GM21390 (cell line): ENCODE data around the gene SAP30L.

Experiments used
- ATAC-seq: cut with Tn5 transposase; IDR thresholded peaks from one replicate; pipeline ENCODE4 v1.9.1; 2021; ENCODE audit not compliant: unreplicated experiment

Gene SAP30L

DNA sequence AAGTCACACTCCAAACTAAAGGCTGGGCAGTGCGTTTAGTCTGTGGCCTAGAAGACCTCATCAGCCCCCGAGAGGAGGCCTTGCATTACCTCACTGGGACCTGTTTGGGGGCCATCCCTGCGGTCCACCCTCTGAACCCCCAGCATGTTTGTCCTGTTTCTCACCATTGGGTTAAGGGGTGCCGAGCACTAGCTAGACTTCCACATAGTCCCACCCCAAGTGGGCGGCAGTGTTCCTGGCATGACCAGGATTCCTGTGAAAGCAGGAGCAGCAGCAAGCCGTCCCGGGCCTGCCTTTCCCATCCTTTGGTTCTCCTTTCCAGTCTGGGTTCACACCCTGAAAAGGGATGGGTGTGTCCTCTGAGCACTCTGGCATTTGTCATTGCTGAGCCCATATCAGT is 26.6 kb upstream of the SAP30L start:
- no peak for ATAC-seq

DNA sequence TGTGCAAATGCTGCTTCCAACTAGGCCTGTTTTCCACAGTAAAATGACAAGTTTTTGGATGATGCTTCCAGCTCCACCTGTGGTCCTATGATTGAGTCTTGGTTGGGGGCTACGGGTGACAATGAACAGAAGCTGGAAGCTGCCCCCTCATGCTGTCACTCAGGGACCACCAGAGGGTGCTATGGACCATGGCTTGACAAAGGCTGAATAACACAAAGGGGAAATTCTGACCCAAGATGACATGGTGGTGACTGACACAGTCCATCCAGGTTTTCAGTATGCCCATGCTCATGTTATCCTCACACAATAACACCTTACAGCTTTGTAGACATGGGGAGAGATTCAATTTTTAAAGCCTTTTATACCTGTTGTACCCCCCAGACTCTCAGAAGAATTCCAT is 23.9 kb upstream of the SAP30L start:
- ATAC-seq: peak; percentile 51

DNA sequence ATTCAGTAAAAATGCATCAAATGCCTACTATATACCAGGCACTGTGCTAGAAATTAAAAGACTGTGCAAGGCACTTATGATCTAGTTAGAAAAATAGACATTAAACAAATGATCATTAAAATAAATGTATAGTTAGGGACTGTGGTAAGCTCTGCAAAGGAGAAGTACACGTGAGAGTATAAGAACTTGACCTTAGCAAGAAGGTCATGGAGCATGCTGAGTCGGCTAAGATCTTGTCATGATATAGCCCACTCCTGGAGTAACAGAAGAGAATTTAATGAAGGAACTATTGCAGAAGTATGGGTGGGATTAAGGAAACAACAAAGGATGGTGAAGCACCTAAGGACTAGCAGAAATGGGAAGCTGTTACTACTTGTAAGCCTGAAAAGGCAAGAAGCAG is 23.5 kb upstream of the SAP30L start:
- ATAC-seq: no peak

DNA sequence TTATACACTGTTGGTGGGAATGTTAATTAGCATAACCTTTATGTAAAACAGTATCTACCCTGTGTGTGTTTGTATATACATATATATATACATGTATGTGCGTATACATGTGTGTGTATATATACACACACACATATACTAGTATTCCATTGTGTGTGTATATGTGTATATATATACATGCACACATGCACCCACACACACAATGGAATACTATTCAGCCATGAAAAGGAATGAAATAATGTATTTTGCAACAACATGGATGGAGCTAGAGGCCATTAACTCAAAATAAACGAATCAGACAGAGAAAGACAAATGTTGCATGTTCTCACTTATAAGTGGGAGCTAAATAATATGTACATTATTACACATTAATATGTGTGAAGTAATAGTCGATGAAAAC is 17.6 kb upstream of the SAP30L start:
- no peak for ATAC-seq

DNA sequence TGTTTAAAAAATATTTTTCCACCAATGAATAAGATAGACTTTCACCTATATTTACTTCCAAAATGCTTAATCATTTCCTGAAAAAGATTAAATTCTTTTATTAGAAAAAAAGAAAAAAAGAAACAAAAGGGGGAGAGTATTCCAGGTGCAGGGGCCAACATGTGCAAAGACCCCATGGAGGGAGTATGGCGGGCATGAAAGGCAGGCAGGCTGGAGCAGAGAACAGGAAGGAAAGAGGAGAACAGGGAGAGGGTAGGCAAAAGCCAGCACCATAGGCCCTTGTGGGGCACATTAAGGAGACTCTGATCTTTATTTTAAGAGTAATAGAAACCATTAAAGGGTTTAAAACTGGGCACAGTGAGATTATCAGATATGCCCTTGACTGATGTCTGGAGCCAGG is 16.5 kb upstream of the SAP30L start:
- ATAC-seq: no peak

DNA sequence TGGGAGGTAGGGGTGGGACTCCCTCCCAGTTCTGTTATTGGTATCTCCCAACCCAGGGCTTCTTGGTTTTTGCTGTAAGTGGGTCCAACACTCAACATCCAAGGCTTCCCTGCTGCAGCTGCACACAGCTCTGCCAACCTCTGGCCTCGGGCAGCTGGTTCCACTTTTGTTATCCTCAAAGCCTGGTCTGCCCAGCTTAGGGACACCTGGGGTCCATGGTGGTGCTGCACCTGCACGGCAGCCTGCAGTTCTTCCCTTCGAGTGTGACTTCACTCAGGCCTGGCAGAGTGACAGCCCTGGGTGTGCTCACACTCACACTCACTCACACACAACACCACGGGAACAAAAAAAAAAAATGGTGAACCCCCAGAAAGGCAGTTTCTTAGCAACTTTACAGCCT is 15.3 kb upstream of the SAP30L start:
- no peak for ATAC-seq

DNA sequence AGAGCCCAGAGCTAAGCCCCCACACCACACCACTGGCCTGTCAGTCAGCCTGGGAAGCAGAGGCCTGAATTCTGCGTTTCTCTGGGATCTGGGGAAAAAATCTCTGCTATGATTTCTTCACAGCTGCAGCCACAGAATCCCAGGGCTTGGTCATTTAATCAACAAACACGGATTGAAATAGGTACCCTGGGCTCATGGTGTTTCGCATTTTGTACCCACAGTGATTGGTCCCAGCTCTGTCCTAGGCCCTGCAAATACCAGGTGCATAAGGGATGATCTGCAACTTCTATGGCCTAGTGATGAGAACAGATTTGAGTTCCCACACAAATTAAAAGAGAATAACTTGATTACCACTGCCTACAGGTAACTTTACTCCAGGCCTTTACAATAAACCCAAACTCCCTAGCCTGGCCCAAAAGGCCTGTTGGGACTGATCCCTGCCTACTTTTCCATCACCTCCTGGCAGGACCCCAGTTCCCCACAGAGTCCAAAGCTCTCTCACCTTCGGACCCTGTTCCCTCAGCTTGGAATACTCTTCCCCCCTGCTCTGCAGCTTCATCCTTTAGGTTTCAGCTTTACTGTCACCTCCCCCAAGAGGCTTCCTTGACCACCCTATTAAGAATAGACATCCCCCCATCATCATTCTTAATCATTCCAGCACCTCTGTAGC is 14.7 kb upstream of the SAP30L start:
- ATAC-seq: no peak

DNA sequence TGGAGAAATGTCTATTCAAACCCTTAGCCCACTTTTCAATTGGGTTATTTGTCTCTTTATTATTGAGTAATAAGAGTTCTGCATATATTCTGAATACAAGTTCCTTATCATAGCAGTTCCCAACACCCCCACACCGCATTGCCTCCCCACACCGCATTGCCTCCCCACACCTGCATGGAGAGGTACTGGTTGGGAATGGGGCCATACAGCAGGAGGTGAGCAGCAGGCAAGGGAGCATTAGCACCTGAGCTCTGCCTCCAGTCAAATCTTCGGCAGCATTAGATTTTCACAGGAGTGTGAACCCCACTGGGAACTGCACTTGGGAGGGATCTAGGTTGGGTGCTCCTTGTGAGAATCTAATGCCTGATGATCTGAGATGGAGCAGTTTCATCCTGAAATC is 10.6 kb upstream of the SAP30L start:
- no peak for ATAC-seq

DNA sequence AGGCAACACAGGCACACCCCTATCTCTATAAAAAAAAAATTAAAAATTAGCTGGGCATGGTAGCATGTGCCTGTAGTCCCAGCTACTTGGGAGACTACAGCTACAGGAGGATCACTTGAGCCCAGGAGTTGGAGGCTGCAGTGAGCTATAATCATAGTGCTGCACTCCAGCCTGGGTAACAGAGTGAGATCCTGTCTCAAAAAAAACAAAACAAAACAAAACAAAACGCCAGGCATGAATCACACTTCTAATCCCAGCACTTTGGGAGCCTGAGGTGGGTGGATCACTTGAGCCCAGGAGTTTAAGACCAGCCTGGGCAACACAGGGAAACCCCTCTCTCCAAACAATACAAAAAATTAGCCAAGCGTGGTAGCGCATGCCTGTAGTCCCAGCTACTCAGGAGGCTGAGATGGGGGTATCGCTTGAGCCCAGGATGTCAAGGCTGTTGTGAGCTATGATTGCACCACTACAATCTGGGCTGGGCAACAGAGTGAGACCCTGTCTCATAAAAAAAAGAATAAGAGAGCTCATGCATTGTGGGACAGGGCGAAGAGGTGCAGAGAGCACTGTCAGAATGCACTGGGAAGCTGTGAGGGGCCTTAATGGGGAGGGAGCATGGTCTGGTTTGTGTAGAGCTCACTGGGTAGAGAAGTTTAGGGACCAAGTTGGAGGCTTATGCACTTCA is 8.4 kb upstream of the SAP30L start:
- no peak for ATAC-seq

DNA sequence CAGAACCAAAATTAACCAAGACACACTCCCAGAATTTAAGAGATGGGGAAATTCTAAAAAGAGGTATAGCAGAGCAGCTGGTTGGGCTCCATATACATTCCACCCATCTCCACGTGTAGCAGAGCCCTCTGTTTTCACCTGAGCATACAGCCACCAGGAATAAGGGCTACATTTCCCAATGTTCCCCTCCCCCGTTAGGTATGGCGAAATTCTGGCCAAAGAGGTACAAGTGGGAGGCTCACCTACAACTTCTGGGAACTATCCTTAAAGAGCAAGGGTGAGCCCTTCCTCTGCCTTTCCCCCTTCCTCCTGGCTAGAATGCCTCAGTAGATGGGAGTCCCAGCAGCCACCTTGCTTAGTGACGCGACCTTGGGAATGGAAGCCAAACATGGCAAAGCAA is 5.3 kb upstream of the SAP30L start:
- no peak for ATAC-seq

DNA sequence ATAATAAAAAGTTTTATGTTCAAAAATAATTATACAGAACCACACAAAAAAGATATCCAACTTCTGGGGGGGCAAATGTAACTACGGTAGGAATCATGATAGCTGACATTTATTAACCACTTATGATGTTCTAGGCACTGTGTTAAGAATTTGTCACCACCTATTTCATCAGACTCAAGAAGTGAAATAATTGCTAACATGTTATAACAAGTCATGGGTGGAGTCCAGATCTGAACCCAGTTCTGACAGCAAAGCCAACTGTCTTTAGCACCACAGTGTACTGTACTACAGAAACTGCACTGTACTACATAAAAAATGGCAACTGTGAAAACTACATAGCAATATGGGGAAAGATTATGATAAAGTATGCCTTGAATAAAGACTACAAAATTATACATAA is 3.0 kb upstream of the SAP30L start:
- no peak for ATAC-seq

DNA sequence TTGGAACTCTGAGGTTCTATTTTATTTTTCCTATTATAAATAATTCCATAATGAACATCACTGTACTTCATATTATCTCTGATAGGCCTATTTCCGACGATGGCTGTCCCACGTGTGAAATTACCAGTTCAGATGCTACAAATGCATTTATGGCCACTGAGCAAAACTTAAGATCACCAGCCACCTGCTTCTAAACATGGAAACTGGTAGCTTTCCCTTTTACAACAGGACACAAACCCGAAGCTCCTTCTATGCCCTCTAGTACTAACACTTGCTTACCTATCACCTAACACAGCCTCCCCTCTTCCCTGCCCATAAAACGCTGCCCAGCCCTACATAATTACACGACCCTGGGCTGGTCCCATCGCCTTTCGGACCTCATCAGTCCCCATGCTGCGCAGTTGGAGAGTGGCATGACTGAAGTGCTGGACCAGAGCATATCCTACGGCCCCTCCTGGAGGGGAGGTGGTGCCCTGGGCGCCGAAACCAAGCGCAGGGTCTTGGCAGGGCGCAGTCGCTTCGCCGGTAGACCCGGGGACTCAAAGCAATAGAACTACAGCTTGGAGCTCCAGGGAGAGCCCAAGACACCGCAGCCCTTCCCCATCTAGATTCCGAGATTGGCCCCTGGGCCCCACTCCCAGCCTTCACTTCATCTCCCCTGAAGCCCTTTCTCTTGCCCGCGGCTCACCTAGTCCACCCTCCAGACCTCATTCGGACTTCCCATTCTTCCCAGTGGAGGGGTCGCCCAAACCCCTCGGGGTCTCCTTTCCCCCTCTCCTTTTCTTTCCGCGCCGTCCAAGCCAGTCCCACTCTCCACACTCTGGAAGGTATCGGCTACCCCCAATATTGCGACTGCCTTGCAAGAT is 1.0 kb upstream of the SAP30L start:
- peak; percentile 19 for ATAC-seq

DNA sequence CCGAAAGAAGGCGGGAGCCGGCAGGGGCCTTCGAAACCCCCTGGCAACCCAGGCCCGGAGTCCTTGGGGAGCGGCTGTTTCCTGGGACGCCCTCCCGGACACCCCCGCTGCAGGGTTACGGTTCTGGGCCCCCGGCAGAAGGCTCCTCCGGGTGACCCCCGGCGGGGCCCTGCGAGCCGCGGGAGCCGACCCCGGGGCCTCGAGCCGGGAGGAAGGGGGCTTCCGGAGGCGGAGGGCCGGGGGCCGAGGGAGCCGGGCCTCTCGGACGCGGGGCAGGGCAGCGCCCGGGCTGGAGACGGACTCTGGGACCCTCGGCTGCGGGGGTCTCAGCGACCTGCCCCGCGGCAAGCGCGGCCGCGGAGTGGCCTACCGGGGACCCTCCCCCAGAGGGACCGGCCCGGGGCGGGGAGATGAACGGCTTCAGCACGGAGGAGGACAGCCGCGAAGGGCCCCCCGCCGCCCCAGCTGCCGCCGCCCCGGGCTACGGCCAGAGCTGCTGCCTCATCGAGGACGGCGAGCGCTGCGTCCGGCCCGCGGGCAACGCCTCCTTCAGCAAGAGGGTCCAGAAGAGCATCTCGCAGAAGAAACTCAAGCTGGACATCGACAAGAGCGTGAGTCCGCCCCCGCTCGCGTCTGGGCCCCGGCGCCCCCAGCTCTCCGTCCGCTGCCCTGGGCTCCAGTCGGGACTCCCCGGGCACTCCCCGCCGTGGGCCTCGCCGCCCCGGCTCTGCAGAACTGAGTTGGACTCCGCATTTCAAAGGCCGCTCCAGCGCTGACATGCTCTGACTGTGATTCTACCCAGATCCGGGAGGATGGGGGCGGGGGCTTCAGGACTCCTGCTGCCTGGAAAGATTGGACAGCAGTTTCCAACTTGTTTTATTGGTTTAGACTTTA is 645 bp downstream of the SAP30L start:
- peak; percentile 21 for ATAC-seq

DNA sequence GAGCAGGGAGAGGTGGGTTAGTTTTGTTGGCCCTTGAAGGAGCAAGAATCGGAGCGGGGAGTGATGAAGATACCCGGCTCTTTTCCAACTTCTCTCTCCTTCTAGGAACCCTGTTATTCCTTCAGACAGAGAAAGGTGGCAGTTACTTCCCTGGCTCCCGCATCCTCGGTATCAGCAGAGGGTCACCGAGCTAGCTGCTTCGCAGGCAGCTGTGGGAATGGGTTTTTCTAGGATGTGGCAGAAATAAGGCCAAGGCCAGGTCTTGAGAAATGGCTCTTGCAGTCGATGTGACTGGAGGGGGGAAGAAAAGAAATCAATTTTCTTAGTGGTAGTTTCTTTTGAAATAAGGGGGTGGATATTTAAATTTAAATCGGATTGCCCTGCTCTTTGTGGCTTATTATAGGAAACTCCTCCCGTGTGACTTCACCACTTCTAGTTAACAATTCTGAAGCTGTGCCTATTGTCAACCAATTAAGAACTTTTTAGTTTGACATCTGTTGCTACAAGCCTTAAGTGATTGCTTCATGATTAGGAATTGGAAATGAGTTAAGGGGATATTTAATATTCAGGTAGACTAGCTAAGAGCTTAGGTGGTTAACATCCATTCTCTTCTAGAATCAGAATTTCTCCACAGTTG is 1.4 kb downstream of the SAP30L start:
- no peak for ATAC-seq

DNA sequence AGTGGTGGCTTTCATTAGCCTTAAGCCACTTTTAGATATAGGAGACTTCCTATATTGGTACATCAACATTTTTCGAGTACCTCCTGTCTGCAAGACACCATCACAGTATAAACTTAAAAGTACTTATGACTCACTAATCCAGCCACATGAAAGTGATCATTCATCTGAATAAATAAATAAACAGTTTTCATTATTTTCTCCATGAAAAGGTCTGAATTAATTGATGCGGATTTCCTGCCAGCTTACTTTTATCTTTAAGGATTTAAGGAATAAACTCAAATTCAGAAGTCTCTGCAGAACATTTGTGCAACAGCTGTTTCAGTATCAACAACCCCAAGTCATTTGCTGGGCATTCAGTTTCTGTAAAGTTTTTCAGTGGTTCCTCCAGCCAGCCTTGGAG is 4.0 kb downstream of the SAP30L start:
- ATAC-seq: no peak

DNA sequence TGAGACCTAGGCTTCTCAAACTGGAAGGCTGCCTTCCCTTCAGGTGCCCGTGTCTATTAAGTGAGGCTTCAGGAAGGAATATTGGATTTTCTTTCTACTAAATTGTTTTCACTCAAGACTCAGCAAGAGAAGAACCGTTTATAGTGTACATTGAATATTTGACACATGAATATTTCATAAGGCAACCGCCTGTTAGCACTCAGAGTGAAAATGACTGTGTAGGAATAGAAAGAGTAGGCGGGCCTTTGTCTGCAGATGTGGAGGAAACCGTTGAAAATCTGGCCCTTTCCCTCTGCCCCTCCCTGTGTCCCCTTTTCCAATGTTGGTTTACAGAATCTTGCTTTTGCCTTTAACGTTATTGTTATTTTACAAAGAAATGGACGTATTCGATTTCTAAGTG is 6.2 kb downstream of the SAP30L start:
- no peak for ATAC-seq

DNA sequence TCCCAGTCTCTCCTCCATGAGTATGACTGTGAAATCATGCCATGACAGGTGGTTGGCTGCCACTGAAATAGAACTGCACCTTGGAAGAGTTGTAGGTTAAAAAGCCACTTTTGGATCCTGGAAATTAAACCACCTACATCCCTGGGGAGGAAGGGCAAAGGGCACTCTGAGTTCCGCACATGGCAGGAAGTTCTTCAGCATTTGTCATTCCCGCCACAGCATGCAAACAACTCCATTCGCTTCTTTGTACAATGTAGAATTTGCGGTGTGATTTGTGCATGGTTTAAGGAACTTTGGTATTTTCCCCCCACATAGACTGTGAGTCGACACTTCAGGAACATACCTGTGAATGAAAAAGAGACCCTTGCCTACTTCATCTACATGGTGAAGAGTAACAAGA is 9.8 kb downstream of the SAP30L start:
- no peak for ATAC-seq

DNA sequence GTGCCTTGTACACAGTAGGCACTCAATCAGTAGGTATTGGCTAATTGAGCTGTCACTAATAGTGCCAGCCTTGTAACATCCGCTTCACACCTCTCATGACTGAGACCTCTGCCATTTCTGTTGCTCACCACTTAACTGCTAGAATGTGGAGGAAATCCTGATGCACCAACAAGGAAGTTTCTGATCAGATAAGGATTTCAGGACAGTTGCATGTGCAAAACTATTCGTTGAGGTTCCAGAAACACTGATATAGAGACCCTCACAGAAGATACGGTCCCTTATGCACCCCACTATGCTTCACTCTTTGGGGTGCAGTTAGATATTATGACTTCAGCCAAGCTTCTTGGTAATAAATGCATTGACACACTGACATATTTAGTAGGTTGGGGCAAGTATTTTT is 10.7 kb downstream of the SAP30L start:
- no peak for ATAC-seq

DNA sequence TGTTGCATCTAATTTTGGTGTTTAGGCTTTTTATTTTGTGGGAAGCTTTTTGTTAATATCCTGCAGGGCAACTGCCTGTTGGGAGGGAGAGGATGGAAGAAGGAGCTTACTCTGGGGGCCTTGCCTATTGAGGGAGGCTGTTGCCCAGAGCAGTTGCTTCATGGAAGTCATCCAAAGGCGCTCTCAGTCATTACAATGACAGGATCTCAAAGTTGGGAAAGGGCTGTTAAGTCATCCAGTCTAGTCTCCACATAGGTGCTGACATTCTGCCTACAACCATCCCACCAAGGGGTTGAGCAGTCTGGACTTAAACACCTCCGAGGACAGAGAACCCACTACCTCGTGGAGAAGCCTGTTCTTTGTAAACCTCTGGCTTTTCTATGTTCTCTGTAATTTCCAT is 13.2 kb downstream of the SAP30L start:
- ATAC-seq: no peak

DNA sequence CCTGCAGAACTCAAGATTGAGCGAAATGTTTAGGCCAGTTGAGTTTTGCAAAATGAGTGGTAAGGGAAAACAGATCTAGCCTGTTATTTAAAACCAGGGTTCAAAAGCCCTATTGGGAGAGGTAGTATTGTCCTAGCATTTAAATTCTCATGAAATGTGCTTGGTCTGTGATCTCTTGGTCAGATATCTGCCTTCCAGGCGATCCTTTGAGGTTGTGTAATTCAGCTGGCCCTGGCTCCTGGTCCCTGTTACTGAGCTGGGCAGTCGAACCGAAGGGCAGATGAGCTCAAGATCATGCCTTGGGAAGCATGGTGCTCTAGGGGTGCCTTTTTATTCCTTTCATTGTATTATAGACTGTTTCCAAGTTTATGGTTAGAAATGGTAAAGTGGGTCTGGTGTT is 14.4 kb downstream of the SAP30L start:
- no peak for ATAC-seq

DNA sequence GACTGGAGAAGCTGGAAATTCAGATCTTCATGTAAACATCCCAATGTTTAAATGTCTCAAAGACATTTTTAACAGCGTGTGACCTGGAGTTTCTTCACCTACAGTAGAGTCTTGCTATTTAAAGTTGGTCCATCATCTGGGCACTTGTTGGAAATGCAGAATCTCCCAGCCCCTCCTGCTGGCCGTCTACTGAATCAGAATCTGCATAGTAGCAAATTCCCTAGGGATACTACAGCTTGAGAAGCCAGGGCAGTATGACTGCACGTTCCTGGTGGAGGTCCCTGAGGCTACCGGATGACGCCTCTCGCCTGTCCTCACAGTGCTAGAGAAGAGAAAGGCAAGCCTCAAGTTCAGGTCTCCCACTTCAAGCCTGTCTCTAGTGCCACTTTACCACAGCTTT is 15.7 kb downstream of the SAP30L start:
- ATAC-seq: no peak
